ENCODE data around the gene CXCR6.

DNA sequence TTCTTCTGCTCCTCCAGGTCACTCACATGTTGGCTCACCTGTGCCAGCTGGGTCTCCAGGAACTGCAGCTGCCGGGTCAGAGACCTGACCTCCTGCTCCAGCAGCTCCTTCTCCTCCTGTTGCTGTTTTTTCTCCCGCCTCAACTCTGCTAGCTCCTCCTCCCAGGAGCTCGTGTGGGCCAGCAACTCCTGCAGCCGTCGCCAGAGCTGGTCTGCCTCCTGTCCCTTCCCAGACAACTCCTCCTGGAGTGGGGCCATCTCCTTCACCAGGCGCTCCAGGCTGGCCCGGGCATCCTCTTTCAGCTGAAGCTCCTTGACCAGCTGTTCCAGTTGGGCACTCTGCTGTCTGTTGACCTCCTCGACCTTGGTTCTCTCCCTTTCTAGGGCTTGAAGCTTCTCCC, 24.5 kb downstream of the CXCR6 start:
- no peak for TF ChIP-seq ARNT (IDR thresholded peaks at IDR 0.05)
- TF ChIP-seq, protein P1, sequence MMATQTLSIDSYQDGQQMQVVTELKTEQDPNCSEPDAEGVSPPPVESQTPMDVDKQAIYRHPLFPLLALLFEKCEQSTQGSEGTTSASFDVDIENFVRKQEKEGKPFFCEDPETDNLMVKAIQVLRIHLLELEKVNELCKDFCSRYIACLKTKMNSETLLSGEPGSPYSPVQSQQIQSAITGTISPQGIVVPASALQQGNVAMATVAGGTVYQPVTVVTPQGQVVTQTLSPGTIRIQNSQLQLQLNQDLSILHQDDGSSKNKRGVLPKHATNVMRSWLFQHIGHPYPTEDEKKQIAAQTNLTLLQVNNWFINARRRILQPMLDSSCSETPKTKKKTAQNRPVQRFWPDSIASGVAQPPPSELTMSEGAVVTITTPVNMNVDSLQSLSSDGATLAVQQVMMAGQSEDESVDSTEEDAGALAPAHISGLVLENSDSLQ (IDR thresholded peaks at IDR 0.05), result no peak
- no peak for TF ChIP-seq FOXM1 (IDR thresholded peaks at IDR 0.05; ENCODE audit: borderline replicate concordance)
- TF ChIP-seq FOXK2 (IDR thresholded peaks at IDR 0.05), result no peak
- TF ChIP-seq FOXA1 (IDR thresholded peaks at IDR 0.05), result no peak
- no peak for TF ChIP-seq SUZ12 (IDR thresholded peaks at IDR 0.05)

All from HEK293T (cell line).